HL-60 (cell line): ENCODE results near the gene CTSD.

Experiments used
- DNase-seq, 2 experiments: peaks; one replicate each; pipeline ENCODE4 v3.0.0-alpha.2; 2010 to 2020; ENCODE audit warnings: low read depth in 1 of 2, low spot score in 1 of 2
- H3K27ac ChIP-seq: fragments of 250-450 bp; sonication (Bioruptor Pico); replicated peaks from 2 replicates; pipeline ENCODE4 v1.5.1; 2020; ENCODE audit warnings: mild to moderate bottlenecking, moderate library complexity
- H3K27me3 ChIP-seq: fragments of 250-450 bp; sonication (Bioruptor Pico); 2 replicates; pipeline ENCODE4 v1.5.1; 2021; ENCODE audit warnings: mild to moderate bottlenecking, moderate library complexity; ENCODE audit not compliant: insufficient read depth, poor library complexity, severe bottlenecking
- H3K4me3 ChIP-seq: replicated peaks from 2 replicates; pipeline ENCODE4 v1.5.1; 2011; ENCODE audit warnings: mild to moderate bottlenecking, control low read depth, low read length; ENCODE audit not compliant: insufficient read depth
- CTCF ChIP-seq: IDR thresholded peaks from one replicate; pipeline ENCODE4 v1.5.1; 2011; ENCODE audit warnings: low read length, control low read depth, inconsistent platforms; ENCODE audit not compliant: insufficient read depth
- GABPA ChIP-seq: IDR thresholded peaks from 2 replicates; pipeline ENCODE4 v1.6.1; 2012; ENCODE audit warnings: low read depth
- POLR2AphosphoS5 ChIP-seq: IDR thresholded peaks from 2 replicates; pipeline ENCODE4 v1.6.1; 2012; ENCODE audit warnings: low read depth
- REST ChIP-seq: IDR thresholded peaks from 2 replicates; pipeline ENCODE4 v1.6.1; 2012; ENCODE audit warnings: low read depth; ENCODE audit not compliant: insufficient replicate concordance
- SPI1 ChIP-seq: IDR thresholded peaks from 2 replicates; pipeline ENCODE4 v1.6.1; 2012; ENCODE audit warnings: low read depth, mild to moderate bottlenecking, borderline replicate concordance

Gene CTSD

DNA sequence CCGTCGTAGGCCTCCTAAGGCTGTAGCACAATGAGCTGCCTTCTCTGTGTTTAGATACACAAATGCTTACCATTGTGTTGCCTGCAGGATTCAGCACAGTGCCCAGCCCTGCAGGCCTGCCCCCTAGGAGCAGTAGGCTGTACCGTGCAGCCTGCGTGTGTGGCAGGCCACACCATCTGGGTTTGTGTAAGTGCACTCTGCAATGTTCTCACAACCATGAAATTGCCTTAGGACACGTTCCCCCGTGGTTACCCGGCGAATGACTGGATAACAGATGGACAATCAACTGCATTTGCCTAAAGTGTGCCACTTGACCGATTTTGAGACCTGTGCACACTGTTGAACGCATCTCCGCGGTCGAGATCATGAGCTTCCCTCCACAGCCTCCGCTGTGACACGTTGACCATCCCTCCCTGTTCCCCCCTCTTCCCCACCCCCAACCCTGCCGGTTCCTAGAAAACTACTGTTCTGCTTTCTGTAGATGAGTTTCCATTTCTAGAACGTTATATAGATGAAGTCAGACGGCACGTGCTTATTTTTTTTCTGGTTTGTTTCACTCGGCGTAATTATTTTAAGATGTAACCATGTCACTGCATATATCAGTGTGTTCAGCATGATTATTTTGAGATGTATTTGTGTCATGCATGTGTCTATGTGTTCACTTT is 22.2 kb upstream of the CTSD start:
- no peak overlapping the region for H3K27ac ChIP-seq
- DNase-seq = no peak
- H3K27me3 ChIP-seq = no peaks in the 10 kb centered on the region
- no peak overlapping the region for H3K4me3 ChIP-seq
- TF ChIP-seq CTCF = no peak
- no peak for TF ChIP-seq POLR2AphosphoS5
- no peak for TF ChIP-seq REST
- TF ChIP-seq SPI1 = no peak
- TF ChIP-seq GABPA = no peak

DNA sequence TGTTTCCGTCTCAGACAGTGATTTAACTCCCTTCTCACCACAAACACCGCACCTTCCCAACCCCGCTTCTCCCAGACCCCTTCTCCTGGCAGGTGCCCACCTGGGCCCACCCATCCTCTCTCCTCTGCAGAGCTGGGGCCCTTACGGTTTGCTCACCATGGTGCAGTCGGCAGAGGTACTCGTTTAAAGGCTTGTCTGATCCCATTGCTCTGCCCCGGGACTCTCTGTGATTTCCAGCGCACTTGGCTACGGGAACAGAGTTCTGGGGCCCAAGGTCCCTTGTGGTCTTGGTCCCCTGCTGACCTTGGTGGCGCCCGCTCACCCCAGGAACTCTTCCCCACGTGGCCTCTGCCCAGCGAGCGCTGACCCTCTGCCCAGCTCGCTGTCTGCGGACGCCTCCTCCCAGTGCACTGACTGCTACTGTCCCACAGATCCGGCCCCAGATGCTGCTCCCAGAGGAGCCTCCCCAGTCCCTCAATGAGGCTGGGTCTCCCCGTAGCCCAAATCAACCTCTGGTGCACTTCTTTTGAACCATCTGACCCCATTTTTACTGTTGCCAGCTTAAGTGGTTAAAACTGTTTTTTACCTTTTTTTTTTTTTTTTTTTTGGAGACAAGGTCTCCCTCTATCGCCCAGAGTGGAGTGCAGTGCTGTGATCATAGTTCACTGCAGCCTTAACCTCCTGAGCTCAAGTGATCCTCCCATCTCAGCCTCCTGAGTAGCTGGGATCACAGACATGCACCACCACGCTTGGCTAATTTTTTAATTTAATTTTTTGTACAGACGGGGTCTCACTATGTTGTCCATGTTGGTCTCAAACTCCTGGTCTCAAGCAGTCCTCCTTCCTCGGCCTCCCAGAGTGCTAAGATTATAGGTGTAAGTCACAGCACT is 21.3 kb upstream of the CTSD start:
- DNase-seq = no peak
- TF ChIP-seq POLR2AphosphoS5 (no peak), SPI1 (no peak), CTCF (no peak), GABPA (no peak), REST (no peak)
- Histone ChIP-seq H3K27ac (no peak overlapping the region), H3K4me3 (no peak overlapping the region), H3K27me3 (no peaks in the 10 kb centered on the region)

- Histone ChIP-seq H3K27ac (peak overlapping the region; percentile 93), H3K4me3 (no peak overlapping the region), H3K27me3 (no peaks in the 10 kb centered on the region)
- DNase-seq = no peak
- TF ChIP-seq POLR2AphosphoS5 = no peak
- TF ChIP-seq SPI1 = no peak
- no peak for TF ChIP-seq REST
- TF ChIP-seq CTCF = no peak
- TF ChIP-seq GABPA = no peak
These were observed 20.2 kb upstream of the CTSD start for GRCh38 chr11:1783725-1784529.
